Pancreas (tissue), 10 donors: ENCODE results near the gene CCDC71. TPM values are rescaled to one million over a fixed set of nuclear protein-coding genes. Genes with fewer than 3 reads are reported as not detected.

Experiments
- ATAC-seq, 4 donors: fragments of 200-7000 bp; cut with Tn5 transposase; one replicate each; pipeline versions ENCODE4 v1.8.0 to v1.9.1; 2020; ENCODE audit warnings: mild to moderate bottlenecking in 4 of 4, moderate library complexity in 4 of 4
- DNase-seq, 6 donors: peaks; one replicate each; pipeline ENCODE4 v3.0.0-alpha.2; 2020
- FAIRE-seq: peaks from 2 replicates; lab custom pipeline; 2012; peaks lifted over from hg19 to GRCh38; lab: Jason Lieb, UNC
- H3K27ac ChIP-seq, 4 donors: fragments of 200-600 bp; sonication (generic); 1 replicate in 3 of 4; 2 replicates in 1 of 4; pipeline versions ENCODE4 v1.5.0 to v1.8.0; 2020
- H3K27me3 ChIP-seq, 4 donors: fragments of 200-600 bp; one replicate each; pipeline ENCODE4 v1.8.0; 2021
- H3K36me3 ChIP-seq, 3 donors: fragments of 200-600 bp; sonication (generic) in 1 of 3; one replicate each; pipeline versions ENCODE4 v1.5.0 to v1.8.0; 2020 to 2021
- H3K4me1 ChIP-seq, 3 donors: fragments of 200-600 bp; one replicate each; pipeline ENCODE4 v1.8.0; 2021
- H3K4me3 ChIP-seq, 4 donors: fragments of 200-600 bp; sonication (generic) in 2 of 4; one replicate each; pipeline versions ENCODE4 v1.5.0 to v1.8.0; 2020 to 2021
- H3K9me3 ChIP-seq, 4 donors: fragments of 200-600 bp; one replicate each; pipeline ENCODE4 v1.8.0; 2021
- CTCF ChIP-seq, 4 donors: fragments of 200-600 bp; sonication (generic) in 3 of 4; IDR thresholded peaks; one replicate each; pipeline versions ENCODE4 v1.5.0 to v1.8.0; 2021; ENCODE audit warnings: antibody characterized with exemption in 4 of 4
- WGBS, 2 donors: extraction: QIAGEN DNeasy Blood & Tissue Kit; methylation state at CpG; one replicate each; pipeline ENCODE4 v1.1.7; 2013; 5-methylcytosine and 5-hydroxymethylcytosine counted together
- intact Hi-C, 3 donors: fragments of 100-400 bp; cut with DNase I; formaldehyde crosslinking; loops; one replicate each; pipeline versions ENCODE4 v1.11.1 to v1.14.2; 2022
- polyA plus RNA-seq, 2 donors: library from polyadenylated mRNA; stranded (reverse); fragments of 200-250 nt; gene quantifications; one replicate each; pipeline ENCODE4 v1.2.3, GENCODE V29; 2013
- total RNA-seq, 6 donors: library from RNA; stranded (reverse); fragmentation: NEBNext Ultra II Directional in 4 of 6; extraction: Animal tissue kit (Norgen Biotek cat#: 25700) in 4 of 6; gene quantifications; one replicate each; pipeline versions ENCODE4 v1.2.1 to v1.2.4, GENCODE V29; 2021 to 2023
- donor health status: healthy with polysubstance abuse.
- donor health status: DM: no; HTN: no; CAD: no; lungs with moderate emphysema.
- donor health status: DM: no; HTN: no; CAD: no.
- donor health status: control.
- donor health status: control.
- donor health status: Bipolar disorder and iron deficiency.
- donor health status: DM: yes; HTN: yes; CAD: no.
- donor health status: DM: no; HTN: no; CAD: no.
- donor health status: DM: no; HTN: no; CAD: no.
- donor health status: DM: yes; HTN: yes; CAD: no.

The CCDC71 gene
- total and polyA plus RNA-seq, 8 donors = 5.9 to 11.0 (median 8.3) TPM

- 0 to 1% methylated on average over 9 of the region's 9 CpGs for WGBS, 2 donors
- intact Hi-C loops = no loop called here
- no peaks in the 10 kb centered on the region for H3K9me3 ChIP-seq
- H3K4me1 ChIP-seq = peaks cover 6 to 8% (median 8%) of the 10 kb centered on the region in 3 donors
- TF ChIP-seq CTCF (IDR thresholded peaks at IDR 0.05) = no peak
- ATAC-seq (peak in 2 of 4 donors; percentile 1 to 3), FAIRE-seq (no peak), DNase-seq (no peak)
- no peaks in the 10 kb centered on the region for H3K27me3 ChIP-seq
- H3K4me3 ChIP-seq = peak overlapping the region; percentile 62 to 99 (median 98)
- peak overlapping the region; percentile 69 to 92 (median 88) for H3K27ac ChIP-seq
- peaks cover 17 to 61% (median 30%) of the 10 kb centered on the region in 3 donors for H3K36me3 ChIP-seq
Observed at GRCh38 chr3:49120096-49120437, 46.1 kb downstream of the CCDC71 start.

GRCh38 chr3:49119439-49119838 lies 46.7 kb downstream of the CCDC71 start:
- intact Hi-C loops = no loop called here
- no peak for TF ChIP-seq CTCF (IDR thresholded peaks at IDR 0.05)
- WGBS, 2 donors = 41 to 50% methylated on average over 3 of the region's 3 CpGs
- ATAC-seq (no peak), DNase-seq (no peak), FAIRE-seq (no peak)
- Histone ChIP-seq H3K4me1 (peaks cover 6 to 8% (median 8%) of the 10 kb centered on the region in 3 donors), H3K36me3 (peaks cover 16 to 61% (median 36%) of the 10 kb centered on the region in 3 donors), H3K9me3 (no peaks in the 10 kb centered on the region), H3K4me3 (peak overlapping the region in 2 of 4 donors; percentile 62 to 99), H3K27ac (peak overlapping the region in 1 of 4 donors; percentile 91), H3K27me3 (no peaks in the 10 kb centered on the region)

- Histone ChIP-seq H3K27me3 (no peaks in the 10 kb centered on the region), H3K9me3 (no peaks in the 10 kb centered on the region), H3K27ac (no peak overlapping the region), H3K4me1 (peaks cover 6 to 8% (median 8%) of the 10 kb centered on the region in 3 donors), H3K4me3 (no peak overlapping the region), H3K36me3 (peaks cover 19 to 61% (median 38%) of the 10 kb centered on the region in 3 donors)
- intact Hi-C loops = no loop called here
- no peak for DNase-seq
- FAIRE-seq = no peak
- ATAC-seq = no peak
- TF ChIP-seq CTCF (IDR thresholded peaks at IDR 0.05) = no peak
- 56 to 68% methylated on average over 10 of the region's 10 CpGs for WGBS, 2 donors
Observed at GRCh38 chr3:49119036-49119435, 47.1 kb downstream of the CCDC71 start.

Other genes starting within 250 kb of the CCDC71 start
- gene ARIH2, start 247.5 kb downstream of the CCDC71 start, total RNA-seq = 10 to 100 TPM; 33.3 to 45.8 (median 40.4) TPM
- gene ARIH2, start 247.5 kb downstream of the CCDC71 start, polyA plus RNA-seq = 10 to 100 TPM; 50.0 to 53.6 TPM
- gene P4HTM, start 176.1 kb downstream of the CCDC71 start, total RNA-seq = 10 to 100 TPM; 29.9 to 42.4 (median 38.0) TPM
- 100 to 1,000 TPM in 1 of 2 donors, 10 to 100 TPM in 1; 56.6 to 108 TPM for gene P4HTM, start 176.1 kb downstream of the CCDC71 start, polyA plus RNA-seq
- gene WDR6, start 158.9 kb downstream of the CCDC71 start, total RNA-seq = 100 to 1,000 TPM in 1 of 6 donors, 10 to 100 TPM in 5; 57.1 to 155 (median 83.4) TPM
- 100 to 1,000 TPM; 271 to 374 TPM for gene WDR6, start 158.9 kb downstream of the CCDC71 start, polyA plus RNA-seq
- 10 to 100 TPM; 19.5 to 31.8 (median 25.3) TPM for gene DALRD3, start 147.8 kb downstream of the CCDC71 start, total RNA-seq
- gene DALRD3, start 147.8 kb downstream of the CCDC71 start, polyA plus RNA-seq = 10 to 100 TPM; 37.1 to 57.2 TPM
- gene NDUFAF3, start 144.2 kb downstream of the CCDC71 start, total RNA-seq = 10 to 100 TPM; 20.9 to 33.9 (median 30.6) TPM
- gene NDUFAF3, start 144.2 kb downstream of the CCDC71 start, polyA plus RNA-seq = 10 to 100 TPM; 63.7 to 72.1 TPM
- gene IMPDH2, start 136.9 kb downstream of the CCDC71 start, total RNA-seq = 100 to 1,000 TPM; 107 to 320 (median 174) TPM
- 100 to 1,000 TPM; 147 to 150 TPM for gene IMPDH2, start 136.9 kb downstream of the CCDC71 start, polyA plus RNA-seq
- 10 to 100 TPM; 20.9 to 48.1 (median 28.2) TPM for gene QRICH1, start 72.3 kb downstream of the CCDC71 start, total RNA-seq
- 10 to 100 TPM; 27.8 to 46.3 TPM for gene QRICH1, start 72.3 kb downstream of the CCDC71 start, polyA plus RNA-seq
- 100 to 1,000 TPM in 5 of 6 donors, 10 to 100 TPM in 1; 82.0 to 148 (median 131) TPM for gene QARS1, start 61.6 kb downstream of the CCDC71 start, total RNA-seq
- gene QARS1, start 61.6 kb downstream of the CCDC71 start, polyA plus RNA-seq = 100 to 1,000 TPM; 197 to 213 TPM
- gene USP19, start 45.5 kb downstream of the CCDC71 start, total RNA-seq = 10 to 100 TPM; 20.7 to 44.2 (median 27.6) TPM
- gene USP19, start 45.5 kb downstream of the CCDC71 start, polyA plus RNA-seq = 10 to 100 TPM; 25.3 to 25.5 TPM
- gene LAMB2, start 33.3 kb downstream of the CCDC71 start, total RNA-seq = 100 to 1,000 TPM in 2 of 6 donors, 10 to 100 TPM in 4; 74.4 to 215 (median 90.4) TPM
- gene LAMB2, start 33.3 kb downstream of the CCDC71 start, polyA plus RNA-seq = 100 to 1,000 TPM; 438 to 483 TPM
- gene KLHDC8B, start 5.3 kb upstream of the CCDC71 start, total RNA-seq = 10 to 100 TPM in 3 of 6 donors, 1 to 10 TPM in 3; 5.5 to 13.7 (median 10.0) TPM
- gene KLHDC8B, start 5.3 kb upstream of the CCDC71 start, polyA plus RNA-seq = 10 to 100 TPM; 11.8 to 19.1 TPM
- 1 to 10 TPM in 4 of 6 donors, under 1 TPM in 2; 0.83 to 2.6 (median 1.5) TPM for gene C3orf62, start 110.9 kb upstream of the CCDC71 start, total RNA-seq
- 1 to 10 TPM; 4.4 to 7.2 TPM for gene C3orf62, start 110.9 kb upstream of the CCDC71 start, polyA plus RNA-seq
- 10 to 100 TPM; 17.7 to 37.1 (median 22.1) TPM for gene USP4, start 173.7 kb upstream of the CCDC71 start, total RNA-seq
- 10 to 100 TPM; 26.8 to 35.0 TPM for gene USP4, start 173.7 kb upstream of the CCDC71 start, polyA plus RNA-seq
- gene GPX1, start 192.0 kb upstream of the CCDC71 start, total RNA-seq = 100 to 1,000 TPM in 1 of 6 donors, 10 to 100 TPM in 5; 30.8 to 157 (median 66.6) TPM
- gene GPX1, start 192.0 kb upstream of the CCDC71 start, polyA plus RNA-seq = 100 to 1,000 TPM; 114 to 121 TPM
- gene RHOA, start 245.6 kb upstream of the CCDC71 start, total RNA-seq = 100 to 1,000 TPM; 124 to 209 (median 145) TPM
- 100 to 1,000 TPM in 1 of 2 donors, 10 to 100 TPM in 1; 77.8 to 143 TPM for gene RHOA, start 245.6 kb upstream of the CCDC71 start, polyA plus RNA-seq
- 10 to 100 TPM in 5 of 6 donors, 1 to 10 TPM in 1; 8.5 to 14.8 (median 13.8) TPM for gene TCTA, start 246.1 kb upstream of the CCDC71 start, total RNA-seq
- gene TCTA, start 246.1 kb upstream of the CCDC71 start, polyA plus RNA-seq = 10 to 100 TPM; 13.8 to 33.1 TPM